CD14-positive monocyte (primary cell): ENCODE data around the gene CGAS. TPM values are rescaled to one million over a fixed set of nuclear protein-coding genes. Genes with fewer than 3 reads are reported as not detected.

Experiments
- DNase-seq, 3 donors: peaks; one replicate each; pipeline ENCODE4 v3.0.0-alpha.2; 2011 to 2022
- H2AFZ ChIP-seq: 2 replicates; pipeline ENCODE4 v1.6.0; 2012; ENCODE audit warnings: mild to moderate bottlenecking, low read depth, low read length, inconsistent platforms; ENCODE audit not compliant: insufficient read depth, poor library complexity, severe bottlenecking
- H3K27ac ChIP-seq, 2 donors: 1 replicate in 1 of 2; 2 replicates in 1 of 2; pipeline ENCODE4 v1.5.1; 2012 to 2013; ENCODE audit warnings: low read length in 2 of 2, control low read depth in 1 of 2, inconsistent platforms in 1 of 2, low read depth in 1 of 2, mild to moderate bottlenecking in 1 of 2
- H3K27me3 ChIP-seq, 2 donors: one replicate each; pipeline versions ENCODE4 v1.6.0 to v1.6.1; 2011 to 2013; ENCODE audit warnings: low read length in 2 of 2; ENCODE audit not compliant: control insufficient read depth in 2 of 2, insufficient read depth in 2 of 2
- H3K36me3 ChIP-seq, 2 donors: replicated peaks in 1 of 2; 1 replicate in 1 of 2; 2 replicates in 1 of 2; pipeline versions ENCODE4 v1.5.1 to v1.6.1; 2012 to 2013; ENCODE audit warnings: low read length in 2 of 2, control low read depth in 1 of 2, inconsistent platforms in 1 of 2, mild to moderate bottlenecking in 1 of 2; ENCODE audit not compliant: insufficient read depth in 2 of 2, control insufficient read depth in 1 of 2
- H3K4me1 ChIP-seq, 2 donors: 1 replicate in 1 of 2; 2 replicates in 1 of 2; pipeline versions ENCODE4 v1.5.1 to v1.6.1; 2012 to 2013; ENCODE audit warnings: low read length in 2 of 2, control low read depth in 1 of 2, inconsistent platforms in 1 of 2, mild to moderate bottlenecking in 1 of 2, moderate library complexity in 1 of 2; ENCODE audit not compliant: insufficient read depth in 2 of 2, control insufficient read depth in 1 of 2
- H3K4me2 ChIP-seq: replicated peaks from 2 replicates; pipeline ENCODE3; 2012; ENCODE audit warnings: low read length, moderate library complexity, mild to moderate bottlenecking; ENCODE audit not compliant: poor library complexity, severe bottlenecking; ENCODE audit errors: extremely low read depth
- H3K4me3 ChIP-seq, 3 experiments: fragments of 200-600 bp in 1 of 3; sonication (generic) in 1 of 3; replicated peaks in 1 of 3; 1 replicate in 2 of 3; 2 replicates in 1 of 3; pipeline ENCODE4 v1.5.1; 2011 to 2013; ENCODE audit warnings: low read length in 3 of 3, mild to moderate bottlenecking in 3 of 3, control low read depth in 2 of 3, low read depth in 2 of 3, inconsistent platforms in 1 of 3, moderate library complexity in 1 of 3
- H3K79me2 ChIP-seq: 2 replicates; pipeline ENCODE4 v1.6.0; 2012; ENCODE audit warnings: mild to moderate bottlenecking, control low read depth, inconsistent platforms, low read length, moderate library complexity; ENCODE audit not compliant: insufficient read depth
- H3K9ac ChIP-seq: 2 replicates; pipeline ENCODE4 v1.6.0; 2017; ENCODE audit warnings: low read length, mild to moderate bottlenecking; ENCODE audit not compliant: insufficient read depth, poor library complexity, severe bottlenecking
- H3K9me3 ChIP-seq, 2 donors: replicated peaks in 1 of 2; 1 replicate in 1 of 2; 2 replicates in 1 of 2; pipeline versions ENCODE4 v1.5.1 to v1.6.1; 2012 to 2013; ENCODE audit warnings: low read length in 2 of 2, control low read depth in 1 of 2; ENCODE audit not compliant: control insufficient read depth in 1 of 2, insufficient read depth in 1 of 2
- H4K20me1 ChIP-seq: 2 replicates; pipeline ENCODE4 v1.6.0; 2012; ENCODE audit warnings: mild to moderate bottlenecking, low read length, control low read depth, moderate library complexity; ENCODE audit not compliant: insufficient read depth
- H3K27ac Mint-ChIP-seq, 7 donors: one replicate each; pipeline ENCODE4 v1.8.0; 2020; ENCODE audit warnings: mild to moderate bottlenecking in 7 of 7, mixed read lengths in 7 of 7, moderate library complexity in 6 of 7, inconsistent platforms in 2 of 7
- H3K27me3 Mint-ChIP-seq, 3 donors: one replicate each; pipeline ENCODE4 v1.8.0; 2021 to 2022; ENCODE audit warnings: low read depth in 3 of 3, mild to moderate bottlenecking in 3 of 3, mixed read lengths in 3 of 3, moderate library complexity in 3 of 3, inconsistent platforms in 1 of 3
- H3K36me3 Mint-ChIP-seq, 2 donors: one replicate each; pipeline ENCODE4 v1.8.0; 2020; ENCODE audit warnings: mixed read lengths in 2 of 2, inconsistent platforms in 1 of 2, mild to moderate bottlenecking in 1 of 2
- H3K4me1 Mint-ChIP-seq: one replicate; pipeline ENCODE4 v1.8.0; 2020; ENCODE audit warnings: mild to moderate bottlenecking, mixed read lengths
- H3K4me3 Mint-ChIP-seq, 2 donors: one replicate each; pipeline ENCODE4 v1.8.0; 2020; ENCODE audit warnings: mild to moderate bottlenecking in 2 of 2, mixed read lengths in 2 of 2, moderate library complexity in 1 of 2
- H3K9me3 Mint-ChIP-seq, 7 donors: one replicate each; pipeline ENCODE4 v1.8.0; 2020 to 2022; ENCODE audit warnings: mixed read lengths in 7 of 7, mild to moderate bottlenecking in 6 of 7, moderate library complexity in 6 of 7, inconsistent platforms in 2 of 7
- WGBS: methylation state at CpG from one replicate; pipeline ENCODE4 v1.1.5; 2013; ENCODE audit warnings: missing lambda C conversion rate; ENCODE audit not compliant: insufficient coverage; 5-methylcytosine and 5-hydroxymethylcytosine counted together
- intact Hi-C, 2 donors: fragments of 100-400 bp; cut with micrococcal nuclease; formaldehyde crosslinking; loops; one replicate each; pipeline versions ENCODE4 v1.15.0 to v1.15.1; 2023
- polyA plus RNA-seq, 3 donors: library from polyadenylated mRNA; depleted of rRNA in 1 of 3; unstranded in 2 of 3; stranded (reverse) in 1 of 3; fragments of 300-500 nt in 2 of 3; fragments of >200 nt in 1 of 3; fragmentation: Illumina TruSeq in 2 of 3; gene quantifications; 1 replicate in 2 of 3; 2 replicates in 1 of 3; pipeline ENCODE4 v1.2.3, GENCODE V29; 2012 to 2021
- TF ChIP-seq, protein P1 (sequence below): fragments of 200-600 bp; IDR thresholded peaks from one replicate; pipeline ENCODE4 v1.8.0; 2022; ENCODE audit warnings: antibody characterized with exemption, mild to moderate bottlenecking

The CGAS gene
- polyA plus RNA-seq, 3 donors = 4.9 to 13.9 (median 6.7) TPM

- H3K79me2 ChIP-seq = no peaks in the 10 kb centered on the region
- no peaks in the 10 kb centered on the region for H3K9me3 ChIP-seq
- no peak overlapping the region for H3K27ac ChIP-seq
- no peak overlapping the region for H3K27ac Mint-ChIP-seq
- TF ChIP-seq, protein P1, sequence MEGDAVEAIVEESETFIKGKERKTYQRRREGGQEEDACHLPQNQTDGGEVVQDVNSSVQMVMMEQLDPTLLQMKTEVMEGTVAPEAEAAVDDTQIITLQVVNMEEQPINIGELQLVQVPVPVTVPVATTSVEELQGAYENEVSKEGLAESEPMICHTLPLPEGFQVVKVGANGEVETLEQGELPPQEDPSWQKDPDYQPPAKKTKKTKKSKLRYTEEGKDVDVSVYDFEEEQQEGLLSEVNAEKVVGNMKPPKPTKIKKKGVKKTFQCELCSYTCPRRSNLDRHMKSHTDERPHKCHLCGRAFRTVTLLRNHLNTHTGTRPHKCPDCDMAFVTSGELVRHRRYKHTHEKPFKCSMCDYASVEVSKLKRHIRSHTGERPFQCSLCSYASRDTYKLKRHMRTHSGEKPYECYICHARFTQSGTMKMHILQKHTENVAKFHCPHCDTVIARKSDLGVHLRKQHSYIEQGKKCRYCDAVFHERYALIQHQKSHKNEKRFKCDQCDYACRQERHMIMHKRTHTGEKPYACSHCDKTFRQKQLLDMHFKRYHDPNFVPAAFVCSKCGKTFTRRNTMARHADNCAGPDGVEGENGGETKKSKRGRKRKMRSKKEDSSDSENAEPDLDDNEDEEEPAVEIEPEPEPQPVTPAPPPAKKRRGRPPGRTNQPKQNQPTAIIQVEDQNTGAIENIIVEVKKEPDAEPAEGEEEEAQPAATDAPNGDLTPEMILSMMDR = no peak
- intact Hi-C loops = no loop called here
- no peaks in the 10 kb centered on the region for H4K20me1 ChIP-seq
- peaks cover 0 to 2% (median 0%) of the 10 kb centered on the region in 3 donors for H3K27me3 Mint-ChIP-seq
- no peak overlapping the region for H2AFZ ChIP-seq
- no peaks in the 10 kb centered on the region for H3K27me3 ChIP-seq
- no peak for DNase-seq
- H3K9me3 Mint-ChIP-seq = no peaks in the 10 kb centered on the region
- no peak overlapping the region for H3K4me3 ChIP-seq
- no peak overlapping the region for H3K4me2 ChIP-seq
- peaks cover 0 to 3% of the 10 kb centered on the region in 2 donors for H3K36me3 Mint-ChIP-seq
- H3K4me3 Mint-ChIP-seq = no peak overlapping the region
- no peaks in the 10 kb centered on the region for H3K4me1 Mint-ChIP-seq
- H3K4me1 ChIP-seq = no peaks in the 10 kb centered on the region
- H3K9ac ChIP-seq = no peak overlapping the region
- no peaks in the 10 kb centered on the region for H3K36me3 ChIP-seq
Measured at GRCh38 chr6:73400656-73401055, 51.4 kb downstream of the CGAS start.

DNA sequence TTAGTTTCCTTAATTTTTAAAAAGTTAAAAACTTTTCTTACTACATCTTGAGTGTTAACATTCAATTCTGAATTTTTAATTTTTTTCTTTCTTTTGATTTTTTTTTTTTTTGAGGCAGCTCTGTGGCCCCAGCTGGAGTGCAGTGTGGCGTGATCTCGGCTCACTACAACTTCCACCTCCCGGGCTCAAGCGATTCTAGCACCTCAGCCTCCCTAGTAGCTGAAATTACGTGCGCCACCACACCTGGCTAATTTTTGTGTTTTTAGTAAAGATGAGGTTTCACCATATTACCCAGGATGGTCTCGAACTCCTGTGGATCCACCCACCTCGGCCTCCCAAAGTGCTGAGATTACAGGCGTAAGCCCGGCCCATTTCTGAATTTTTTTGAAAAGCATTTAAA lies 56.2 kb downstream of the CGAS start:
- Mint-ChIP-seq H3K27me3 (peaks cover 0 to 2% (median 0%) of the 10 kb centered on the region in 3 donors), H3K36me3 (no peaks in the 10 kb centered on the region), H3K4me3 (no peak overlapping the region), H3K9me3 (peaks cover 0 to 8% (median 5%) of the 10 kb centered on the region in 7 donors), H3K4me1 (peaks cover 8% of the 10 kb centered on the region), H3K27ac (no peak overlapping the region)
- Histone ChIP-seq H3K27ac (no peak overlapping the region), H3K79me2 (no peaks in the 10 kb centered on the region), H3K4me3 (no peak overlapping the region), H3K4me1 (no peaks in the 10 kb centered on the region), H3K9me3 (peaks cover 0 to 11% of the 10 kb centered on the region in 2 donors), H3K36me3 (no peaks in the 10 kb centered on the region), H3K27me3 (no peaks in the 10 kb centered on the region), H3K9ac (no peak overlapping the region), H3K4me2 (no peak overlapping the region), H4K20me1 (no peaks in the 10 kb centered on the region), H2AFZ (no peak overlapping the region)
- 100% methylated on average over 1 of the region's 10 CpGs for WGBS
- TF ChIP-seq, protein P1 = no peak
- no peak for DNase-seq
- intact Hi-C loops = no loop called here
